Fibroblast of skin of right biceps (primary cell): ENCODE results near the gene MOB1B.
"Not testable (repeated sequence)": the region's sequence is repeated elsewhere in the genome, so short reads cannot be mapped to it uniquely, and the experiment has no call there.

ENCODE experiments used
- DNase-seq: peaks from one replicate; pipeline ENCODE4 v3.0.0-alpha.2; 2013

Gene MOB1B

GRCh38 chr4:70901984-70902576 lies at the start of gene MOB1B:
TSS of gene MOB1B (plus strand) at chr4:70902369. CDS start at chr4:70902537, 168 bp downstream.
- peak; percentile 92 for DNase-seq

- DNase-seq = no peak
These were observed 46.7 kb upstream of the MOB1B start for GRCh38 chr4:70855464-70855863.

- no peak for DNase-seq
These were observed 43.7 kb upstream of the MOB1B start for GRCh38 chr4:70858454-70858853.

GRCh38 chr4:70859066-70859465 lies 43.1 kb upstream of the MOB1B start:
- DNase-seq = no peak

GRCh38 chr4:70863099-70863790 lies 38.9 kb upstream of the MOB1B start:
- DNase-seq = no peak

GRCh38 chr4:70868778-70869177 lies 33.4 kb upstream of the MOB1B start:
- DNase-seq = no peak

- no peak for DNase-seq
These were observed 29.0 kb upstream of the MOB1B start for GRCh38 chr4:70873216-70873615.

- DNase-seq = no peak
These were observed 27.7 kb upstream of the MOB1B start for GRCh38 chr4:70874268-70875156.

GRCh38 chr4:70877556-70877955 lies 24.6 kb upstream of the MOB1B start:
- DNase-seq = peak; percentile 44

- no peak for DNase-seq
These were observed 21.4 kb upstream of the MOB1B start for GRCh38 chr4:70880739-70881138.

GRCh38 chr4:70885174-70885573 lies 17.0 kb upstream of the MOB1B start:
- no peak for DNase-seq

GRCh38 chr4:70892086-70892769 lies 9.9 kb upstream of the MOB1B start:
- DNase-seq = no peak

GRCh38 chr4:70893790-70894189 lies 8.4 kb upstream of the MOB1B start:
- DNase-seq = no peak

- DNase-seq = no peak
These were observed 6.8 kb upstream of the MOB1B start for GRCh38 chr4:70895405-70895804.

- DNase-seq = no peak
These were observed 6.2 kb upstream of the MOB1B start for GRCh38 chr4:70895811-70896491.

- not testable (repeated sequence) for DNase-seq
These were observed 3.6 kb upstream of the MOB1B start for GRCh38 chr4:70898581-70898980.

- no peak for DNase-seq
These were observed 574 bp upstream of the MOB1B start for GRCh38 chr4:70901607-70901983.

- DNase-seq = peak; percentile 46
These were observed 565 bp downstream of the MOB1B start for GRCh38 chr4:70902577-70903290.

GRCh38 chr4:70903291-70903603 lies 1.1 kb downstream of the MOB1B start:
- DNase-seq = no peak

- DNase-seq = no peak
These were observed 6.9 kb downstream of the MOB1B start for GRCh38 chr4:70908993-70909556.

GRCh38 chr4:70914000-70914399 lies 11.8 kb downstream of the MOB1B start:
- no peak for DNase-seq

GRCh38 chr4:70914631-70915030 lies 12.5 kb downstream of the MOB1B start:
- DNase-seq = no peak
